Superior temporal gyrus (tissue), 1 donor: ENCODE results near the gene RFC2.
"Not testable (repeated sequence)": the region's sequence is repeated elsewhere in the genome, so short reads cannot be mapped to it uniquely, and the experiment has no call there.

Source experiments
- DNase-seq: peaks from one replicate; pipeline ENCODE4 v3.0.0-alpha.2; 2016; ENCODE audit errors: extremely low spot score

RFC2 gene

GRCh38 chr7:74219416-74219815, 34.8 kb downstream of the RFC2 start:
- DNase-seq: no peak

DNA sequence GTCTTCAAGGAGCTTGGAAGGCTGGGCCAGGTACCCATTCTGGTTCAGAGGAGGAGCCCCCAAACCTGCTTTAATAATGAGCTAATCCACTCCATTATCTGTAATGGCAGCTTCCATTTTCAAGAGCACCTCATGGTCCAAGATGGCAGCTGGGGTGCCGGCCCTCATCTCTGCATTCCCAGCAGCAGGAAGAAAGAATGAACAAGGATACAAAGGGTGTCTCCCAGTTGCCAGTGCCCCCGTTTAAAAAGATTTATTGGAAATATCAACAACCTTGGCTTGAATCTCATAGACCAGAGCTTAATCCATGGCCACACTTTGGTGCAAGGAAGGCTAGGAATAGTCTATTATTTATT, 35.9 kb downstream of the RFC2 start:
- no peak for DNase-seq

DNA sequence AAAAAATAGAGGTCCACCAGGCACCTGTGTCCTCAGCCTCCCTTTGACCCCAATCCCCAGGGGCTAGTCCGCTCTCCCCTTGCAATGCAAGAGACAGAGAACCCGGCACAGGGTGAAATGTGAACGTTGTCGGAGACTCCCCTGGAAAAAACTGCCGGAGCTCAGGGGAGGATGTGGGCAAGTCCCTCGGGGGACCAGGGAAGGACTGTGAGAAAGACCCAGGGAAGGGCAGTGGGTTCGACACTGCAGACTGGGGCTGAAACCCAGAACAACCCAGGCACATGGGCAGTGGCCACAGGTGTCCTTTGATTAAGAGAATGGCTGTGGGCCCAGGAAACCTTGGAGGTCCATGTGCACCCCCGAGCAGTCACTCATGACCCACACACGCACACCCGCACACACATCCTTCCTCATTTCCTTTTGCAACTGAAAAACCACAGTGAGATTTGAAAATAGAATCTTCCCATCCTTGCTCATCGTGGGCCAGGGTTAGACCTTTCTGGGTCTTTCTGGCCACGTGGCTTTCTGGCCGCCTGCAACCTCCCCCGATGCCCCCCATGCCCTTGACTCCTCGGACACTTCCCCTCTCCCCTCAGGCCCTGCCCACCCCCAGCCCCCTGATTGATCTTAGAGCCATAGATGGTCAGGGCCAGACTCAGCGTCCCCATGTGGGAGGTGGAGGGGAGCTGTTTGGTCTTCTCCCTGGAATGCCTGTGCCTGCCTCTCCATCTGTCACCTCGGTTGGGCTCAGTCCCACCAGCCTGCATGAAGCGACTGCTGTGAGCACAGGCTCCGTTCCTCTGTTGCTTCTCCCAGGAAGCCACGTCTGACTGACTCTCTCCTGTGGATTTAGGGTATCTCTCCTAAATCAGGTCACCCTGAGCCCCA, 36.5 kb downstream of the RFC2 start:
- peak; percentile 16 for DNase-seq

GRCh38 chr7:74216361-74216761, 37.8 kb downstream of the RFC2 start:
- no peak for DNase-seq

DNA sequence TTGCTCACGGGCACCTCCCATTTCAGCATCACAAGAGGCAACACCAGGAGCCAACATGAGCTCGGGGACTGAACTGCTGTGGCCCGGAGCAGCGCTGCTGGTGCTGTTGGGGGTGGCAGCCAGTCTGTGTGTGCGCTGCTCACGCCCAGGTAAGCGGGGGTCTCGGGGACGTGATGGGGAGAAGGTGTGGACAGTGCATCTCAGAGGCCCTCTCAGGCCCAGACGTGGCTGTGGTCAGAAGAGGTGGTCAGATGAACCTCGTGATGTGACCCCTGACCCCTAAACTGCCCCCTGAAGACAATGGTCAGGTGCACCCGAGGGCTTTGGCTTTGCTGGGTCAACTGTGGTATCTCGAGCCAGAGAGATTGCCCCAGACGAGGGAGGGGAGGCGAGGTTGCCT, 38.3 kb downstream of the RFC2 start:
- no peak for DNase-seq

- no peak for DNase-seq
Measured at GRCh38 chr7:74214816-74215630, 39.2 kb downstream of the RFC2 start.

GRCh38 chr7:74212661-74213060, 41.5 kb downstream of the RFC2 start:
- DNase-seq: no peak

DNA sequence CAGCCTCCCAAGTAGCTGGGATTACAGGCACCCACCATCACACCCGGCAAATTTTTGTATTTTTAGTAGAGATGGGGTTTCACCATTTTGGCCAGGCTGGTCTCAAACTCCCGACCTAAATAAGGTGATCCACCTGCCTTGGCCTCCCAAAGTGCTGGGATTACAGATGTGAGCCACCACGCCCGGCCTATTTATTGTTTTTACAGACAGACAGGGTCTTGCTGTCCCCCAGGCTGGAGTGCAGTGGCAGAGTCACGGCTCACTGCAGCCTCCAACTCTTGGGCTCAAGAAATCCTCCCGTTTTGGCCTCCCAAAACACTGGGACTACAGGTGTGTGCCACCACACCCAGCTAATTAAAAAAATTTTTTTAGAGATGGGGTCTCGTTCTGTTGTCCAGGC, 46.0 kb downstream of the RFC2 start:
- DNase-seq: not testable (repeated sequence)

- no peak for DNase-seq
Measured at GRCh38 chr7:74207586-74207985, 46.6 kb downstream of the RFC2 start.

GRCh38 chr7:74206589-74207120, 47.5 kb downstream of the RFC2 start:
- peak; percentile 91 for DNase-seq

GRCh38 chr7:74206052-74206451, 48.1 kb downstream of the RFC2 start:
- DNase-seq: not testable (repeated sequence)

- DNase-seq: no peak
Measured at GRCh38 chr7:74203956-74204618, 50.1 kb downstream of the RFC2 start.

DNA sequence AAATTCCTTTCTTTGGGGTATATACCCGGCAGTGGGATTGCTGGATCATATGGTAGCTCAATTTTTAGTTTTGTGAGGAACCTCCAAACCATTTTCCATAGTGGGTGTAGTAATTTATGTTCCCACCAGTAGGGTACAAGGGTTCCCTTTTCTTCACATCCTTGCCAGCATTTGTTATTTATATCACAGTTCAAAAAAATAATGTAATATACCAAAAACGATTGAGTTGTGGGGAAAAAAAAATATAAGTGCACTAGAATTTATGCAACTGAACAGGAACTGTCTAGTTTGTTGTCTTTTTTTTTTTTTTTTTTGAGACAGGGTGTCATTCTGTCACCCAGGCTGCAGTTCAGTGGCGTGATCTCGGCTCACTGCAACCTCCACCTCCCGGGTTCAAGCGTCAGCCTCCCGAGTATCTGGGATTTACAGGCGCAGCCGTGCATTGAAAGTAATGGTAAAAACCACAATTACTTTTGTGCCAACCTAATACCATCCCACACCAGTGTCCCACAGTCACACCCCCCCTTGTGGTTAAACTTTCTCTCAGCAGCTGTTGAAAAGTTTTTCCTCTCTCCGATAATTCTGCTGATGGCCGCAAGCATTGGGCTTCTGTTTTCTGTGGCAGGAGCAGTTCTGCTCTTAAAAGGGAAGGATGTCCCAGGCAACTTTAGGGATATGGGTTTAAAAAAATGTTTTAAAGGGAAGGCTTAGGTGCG, 51.2 kb downstream of the RFC2 start:
- no peak for DNase-seq

DNA sequence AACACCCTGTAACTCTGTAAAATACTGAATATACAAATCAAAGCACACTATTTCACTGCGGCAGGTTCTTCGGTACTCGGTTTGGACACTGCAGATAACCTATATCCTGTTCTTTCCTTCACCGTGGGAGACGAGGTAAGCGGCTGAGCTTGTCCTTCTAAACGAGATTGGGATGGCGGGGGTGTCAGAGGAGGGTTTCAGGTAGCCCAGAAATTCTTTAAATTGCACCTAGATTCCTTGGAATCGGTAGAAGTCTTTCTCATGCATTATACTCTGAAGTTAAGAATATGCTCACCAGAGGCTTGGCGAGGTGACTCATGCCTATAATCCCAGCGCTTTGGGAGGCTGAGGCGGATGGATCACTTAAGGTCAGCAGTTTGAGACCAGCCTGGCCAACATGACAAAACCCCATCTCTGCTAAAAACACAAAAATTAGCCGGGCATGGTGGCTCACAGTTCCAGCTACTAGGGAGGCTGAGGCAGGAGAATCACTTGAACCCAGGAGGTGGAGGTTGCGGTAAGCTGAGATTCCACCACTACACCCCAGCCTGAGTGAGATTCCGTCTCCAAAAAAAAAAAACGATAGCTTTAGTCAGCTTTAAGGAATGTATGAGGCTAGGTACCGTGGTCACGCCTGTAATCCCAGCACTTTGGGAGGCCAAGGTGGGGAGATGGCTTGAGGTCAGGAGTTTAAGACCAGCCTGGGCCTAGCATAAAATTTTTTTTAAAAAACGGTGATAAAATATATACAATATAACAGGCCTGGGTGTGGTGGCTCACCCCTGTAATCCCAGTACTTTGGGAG, 54.4 kb downstream of the RFC2 start:
- DNase-seq: no peak

DNA sequence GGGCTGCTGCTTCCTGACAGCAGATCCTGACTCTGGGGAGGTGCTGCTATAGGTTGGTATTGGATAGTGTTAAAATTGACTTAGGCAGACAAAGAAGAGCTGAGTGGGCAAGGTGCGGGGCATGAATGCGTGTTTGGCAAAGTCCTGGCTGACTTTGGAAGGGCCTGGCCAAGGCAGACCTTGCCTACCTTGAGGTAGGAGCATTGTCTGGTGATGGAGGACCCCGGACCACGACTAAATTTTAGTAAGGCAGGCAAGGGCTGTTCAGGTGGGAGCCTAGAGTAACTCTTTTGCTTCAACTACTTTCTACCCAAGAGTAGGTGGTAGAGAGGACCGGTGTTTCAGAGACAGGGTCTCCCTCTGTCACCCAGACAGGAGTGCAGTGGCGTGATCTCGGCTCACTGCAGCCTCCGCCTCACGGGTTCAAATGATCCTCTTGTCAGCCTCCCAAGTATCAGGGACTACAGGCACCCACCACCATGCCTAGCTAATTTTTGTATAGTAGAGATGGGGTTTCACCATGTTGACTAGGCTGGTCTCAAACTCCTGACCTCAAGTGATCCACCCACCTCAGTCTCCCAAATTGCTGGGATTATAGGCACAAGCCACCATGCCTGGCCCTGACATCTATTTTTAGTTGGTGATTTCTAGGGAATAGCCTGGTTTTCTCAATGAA, 56.6 kb downstream of the RFC2 start:
- no peak for DNase-seq

DNA sequence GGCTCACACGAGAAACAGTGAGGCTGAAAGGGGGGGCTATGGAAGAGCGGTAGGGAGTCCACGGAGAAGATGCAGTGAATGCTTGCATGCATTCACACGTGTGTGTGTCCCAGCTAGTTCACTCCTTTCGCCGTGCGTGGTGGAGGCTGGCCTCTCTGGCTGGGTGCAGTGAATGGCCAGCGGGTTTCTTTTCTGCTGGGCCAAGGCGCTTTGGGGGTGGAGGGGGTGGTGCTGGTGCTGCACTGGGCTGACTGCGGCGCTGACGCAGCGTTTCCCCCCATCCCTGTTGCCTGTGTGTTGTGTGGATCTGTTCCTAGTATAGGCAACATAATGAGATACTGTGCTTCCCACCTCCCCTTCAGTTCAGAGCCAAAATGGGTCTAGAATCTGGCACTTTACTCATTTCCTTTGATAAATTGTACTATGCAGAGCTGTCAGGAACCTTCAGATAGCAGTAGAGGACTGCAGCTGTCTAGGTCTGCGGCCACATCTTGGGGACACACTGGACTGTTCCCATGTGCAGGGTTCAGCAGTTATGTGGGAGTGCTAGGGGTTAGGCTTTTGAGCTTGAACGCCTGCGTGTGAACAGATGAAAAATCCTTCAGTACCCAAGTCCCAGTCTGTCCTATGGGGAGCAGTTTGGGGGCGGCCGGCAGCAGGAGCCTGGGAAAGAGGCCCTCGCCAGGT, 58.1 kb downstream of the RFC2 start:
- DNase-seq: not testable (repeated sequence)

DNA sequence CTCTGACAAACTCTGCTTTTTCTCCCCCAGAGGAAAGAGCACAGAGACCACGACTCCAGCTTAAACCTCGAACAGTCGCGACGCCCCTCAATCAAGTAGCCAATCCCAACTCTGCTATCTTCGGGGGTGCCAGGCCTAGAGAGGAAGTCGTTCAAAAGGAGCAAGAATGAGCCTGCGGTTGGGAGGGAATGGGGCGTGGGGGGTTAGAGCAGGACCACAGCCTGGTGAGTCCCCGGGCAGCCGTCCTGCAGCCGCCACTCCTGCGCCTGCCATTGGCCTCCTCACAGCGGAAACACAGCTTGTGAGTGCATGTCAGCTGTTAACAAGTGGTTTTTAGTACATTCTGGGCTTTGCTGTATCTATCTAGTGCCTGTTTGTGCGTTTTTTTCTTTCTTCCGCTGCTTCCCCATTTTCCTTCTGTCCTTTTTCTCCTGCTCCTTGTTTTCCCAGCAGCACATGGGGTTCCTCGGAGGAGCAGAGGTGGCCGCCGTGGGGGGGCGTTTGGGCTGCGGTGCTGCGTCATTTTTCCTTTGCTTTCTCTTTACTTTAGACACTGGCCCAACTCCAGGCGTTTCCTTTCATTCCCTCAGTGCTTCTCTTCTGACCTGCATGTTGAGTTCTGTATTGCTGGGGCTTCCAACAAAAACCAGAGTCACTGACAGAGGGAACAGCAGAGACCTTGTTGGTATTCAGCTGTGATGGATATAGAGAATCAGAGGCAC, 58.9 kb downstream of the RFC2 start:
- DNase-seq: not testable (repeated sequence)

DNA sequence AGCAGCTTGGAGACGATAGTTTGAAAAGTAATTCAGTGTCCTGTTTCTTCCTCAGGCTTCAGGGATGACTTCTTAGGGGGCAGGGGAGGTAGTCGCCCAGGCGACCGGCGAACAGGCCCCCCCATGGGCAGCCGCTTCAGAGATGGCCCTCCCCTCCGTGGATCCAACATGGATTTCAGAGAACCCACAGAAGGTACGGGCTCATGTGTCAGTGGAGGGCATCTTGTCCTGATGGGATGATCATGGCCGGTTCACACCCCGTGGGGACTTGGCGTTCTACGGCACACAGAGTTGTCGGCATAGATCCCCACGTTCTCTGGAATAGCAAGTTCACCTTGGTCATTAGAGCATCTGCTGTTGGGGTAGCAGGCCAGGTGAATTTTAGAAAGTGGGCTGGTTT, 59.5 kb downstream of the RFC2 start:
- no peak for DNase-seq

DNA sequence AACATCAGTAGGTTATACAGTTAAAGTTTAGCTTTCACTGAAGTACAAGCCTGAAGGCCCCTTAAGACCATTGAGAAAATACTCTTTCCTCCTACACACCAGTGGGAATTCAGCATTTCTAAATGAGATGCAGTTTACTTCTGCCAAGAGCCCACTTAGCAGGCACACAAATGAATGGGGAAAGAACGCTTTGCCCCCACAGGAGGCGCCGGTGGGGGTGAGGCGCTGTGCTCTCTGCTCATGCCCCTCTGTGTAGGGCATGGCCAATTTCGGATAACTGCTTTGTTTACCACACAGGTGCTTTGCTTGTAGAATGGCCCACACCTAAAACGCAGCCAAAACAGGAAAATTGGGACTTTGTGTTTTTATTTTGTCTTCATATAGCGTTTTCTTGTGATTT, 60.3 kb downstream of the RFC2 start:
- no peak for DNase-seq
